Natural killer cell treated with Interleukin-12 subunit alpha and Interleukin-12 subunit beta and Interleukin-15 and Interleukin-18, amount 100 ng/mL, for 72 hours (primary cell): ENCODE data around the gene CCDC71L. TPM values are rescaled to one million over a fixed set of nuclear protein-coding genes. Genes with fewer than 3 reads are reported as not detected.

Source experiments
- ATAC-seq, 2 donors: fragments of 150-1000 bp; cut with Tn5 transposase in 1 of 2; sonication (Bioruptor Pico), chemical (Tn5 transposase) in 1 of 2; 2 replicates each; pipeline ENCODE4 v1.10.0; 2021
- DNase-seq: peaks from one replicate; pipeline ENCODE4 v3.0.0; 2022; ENCODE audit warnings: low spot score
- H3K27ac Mint-ChIP-seq, 2 donors: 1 replicate in 1 of 2; 2 replicates in 1 of 2; pipeline ENCODE4 v1.8.0; 2022; ENCODE audit warnings: mixed read lengths in 2 of 2, mild to moderate bottlenecking in 1 of 2, moderate library complexity in 1 of 2
- H3K27me3 Mint-ChIP-seq, 2 donors: 1 replicate in 1 of 2; 2 replicates in 1 of 2; pipeline ENCODE4 v1.8.0; 2022; ENCODE audit warnings: mixed read lengths in 2 of 2
- H3K36me3 Mint-ChIP-seq: one replicate; pipeline ENCODE4 v1.8.0; 2022; ENCODE audit warnings: mixed read lengths
- H3K4me1 Mint-ChIP-seq, 2 donors: 1 replicate in 1 of 2; 2 replicates in 1 of 2; pipeline ENCODE4 v1.8.0; 2022; ENCODE audit warnings: low read depth in 2 of 2, mixed read lengths in 2 of 2, mild to moderate bottlenecking in 1 of 2
- H3K4me3 Mint-ChIP-seq: one replicate; pipeline ENCODE4 v1.8.0; 2022; ENCODE audit warnings: mixed read lengths
- H3K9me3 Mint-ChIP-seq: 2 replicates; pipeline ENCODE4 v1.8.0; 2022; ENCODE audit warnings: mixed read lengths
- total RNA-seq, 2 donors: library from RNA; stranded (reverse); gene quantifications; one replicate each; pipeline ENCODE4 v1.2.3, GENCODE V29; 2022

The CCDC71L gene
- total RNA-seq, 2 donors from 2014 or later = 28.0 to 42.7 TPM

DNA sequence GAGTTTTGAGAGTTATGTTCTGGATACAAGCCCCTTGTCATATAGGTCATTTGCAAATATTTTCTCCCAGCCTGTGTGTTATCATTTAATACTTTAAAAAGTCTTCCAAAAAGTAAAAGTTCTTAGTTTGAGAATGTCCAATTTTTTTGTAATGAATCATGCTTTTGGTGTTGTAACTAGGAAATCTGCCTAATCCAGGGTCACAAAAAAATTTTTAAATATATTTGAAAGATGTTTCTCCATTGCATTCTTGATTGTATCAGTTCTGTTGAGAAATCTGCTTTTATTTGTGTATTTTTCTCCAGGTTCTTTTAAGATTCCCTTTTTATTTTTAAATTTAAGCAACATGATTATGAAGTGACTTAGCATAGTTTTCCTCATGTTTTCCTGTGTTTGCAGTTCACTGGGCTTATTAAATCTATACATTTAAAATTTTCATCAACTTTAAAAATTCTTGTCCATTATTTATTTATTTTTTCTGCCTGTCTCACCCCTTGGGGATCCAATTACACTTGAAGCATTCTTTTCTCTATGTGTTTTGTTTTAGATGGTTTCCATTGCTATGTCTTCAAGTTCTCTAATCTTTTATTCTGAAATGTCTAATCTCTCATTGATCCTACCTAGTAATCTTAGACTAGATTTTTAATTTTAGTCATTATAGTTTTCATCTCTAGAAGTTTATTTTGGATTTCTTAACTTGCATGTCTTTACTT, 47.0 kb downstream of the CCDC71L start:
- H3K27me3 Mint-ChIP-seq = peaks cover 17 to 21% of the 10 kb centered on the region in 2 donors
- ATAC-seq = no peak

DNA sequence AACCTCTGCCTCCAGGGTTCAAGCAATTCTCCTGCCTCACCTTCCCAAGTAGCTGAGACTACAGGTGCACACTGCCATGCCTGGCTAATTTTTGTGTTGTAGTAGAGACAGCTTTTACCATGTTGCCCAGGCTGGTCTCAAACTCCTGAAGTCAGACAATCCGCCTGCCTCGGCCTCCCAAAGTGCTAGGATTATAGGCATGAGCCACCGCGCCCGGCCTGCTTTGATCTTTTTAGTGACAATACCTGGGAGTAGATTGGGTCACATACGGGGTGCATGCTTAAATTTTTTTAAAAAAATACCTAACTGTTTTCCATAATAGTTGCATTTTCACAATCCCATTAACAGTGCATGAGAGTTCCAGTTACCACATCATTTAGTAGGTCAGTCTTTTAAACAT, 47.7 kb downstream of the CCDC71L start:
- H3K4me1 Mint-ChIP-seq = no peaks in the 10 kb centered on the region
- no peak overlapping the region for H3K27ac Mint-ChIP-seq
- DNase-seq (no peak), ATAC-seq (no peak)
- no peak overlapping the region for H3K4me3 Mint-ChIP-seq
- H3K9me3 Mint-ChIP-seq = no peaks in the 10 kb centered on the region
- H3K27me3 Mint-ChIP-seq = peaks cover 14 to 18% of the 10 kb centered on the region in 2 donors
- no peaks in the 10 kb centered on the region for H3K36me3 Mint-ChIP-seq

More for the DNA sequence above, 47.0 kb downstream of the CCDC71L start:
- Mint-ChIP-seq H3K4me3 (no peak overlapping the region), H3K9me3 (no peaks in the 10 kb centered on the region), H3K27ac (no peak overlapping the region), H3K36me3 (no peaks in the 10 kb centered on the region), H3K4me1 (no peaks in the 10 kb centered on the region)
- DNase-seq = no peak

DNA sequence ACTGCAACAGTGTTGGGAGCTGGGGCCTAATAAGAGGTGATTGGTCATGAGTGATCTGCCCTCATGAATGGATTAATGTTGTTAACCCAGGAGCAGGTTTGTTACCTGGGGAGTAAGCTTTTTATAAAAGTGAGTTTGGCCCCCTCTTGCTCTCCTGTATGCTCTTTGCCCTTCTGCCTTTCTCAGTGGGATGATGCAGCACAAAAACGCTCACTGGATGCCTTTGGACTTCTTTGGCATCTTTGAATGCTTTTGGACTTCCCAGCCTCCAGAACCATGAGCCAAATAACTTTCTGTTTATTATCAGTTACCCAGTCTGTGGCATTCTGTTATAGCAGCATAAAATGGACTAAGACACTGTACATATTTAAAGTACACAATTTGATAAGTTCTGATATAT, 48.5 kb downstream of the CCDC71L start:
- no peak for DNase-seq
- Mint-ChIP-seq H3K36me3 (no peaks in the 10 kb centered on the region), H3K9me3 (no peaks in the 10 kb centered on the region), H3K27me3 (peaks cover 10 to 16% of the 10 kb centered on the region in 2 donors), H3K4me3 (no peak overlapping the region), H3K27ac (no peak overlapping the region), H3K4me1 (no peaks in the 10 kb centered on the region)
- no peak for ATAC-seq

- DNase-seq (no peak), ATAC-seq (no peak)
- H3K4me3 Mint-ChIP-seq = no peak overlapping the region
- H3K27me3 Mint-ChIP-seq = peaks cover 7 to 15% of the 10 kb centered on the region in 2 donors
- H3K4me1 Mint-ChIP-seq = no peaks in the 10 kb centered on the region
- no peaks in the 10 kb centered on the region for H3K36me3 Mint-ChIP-seq
- H3K27ac Mint-ChIP-seq = no peak overlapping the region
- no peaks in the 10 kb centered on the region for H3K9me3 Mint-ChIP-seq
Measured at GRCh38 chr7:106611911-106612310, 49.0 kb downstream of the CCDC71L start.

- Mint-ChIP-seq H3K36me3 (no peaks in the 10 kb centered on the region), H3K27ac (no peak overlapping the region)
- no peak for ATAC-seq
Measured at GRCh38 chr7:106610996-106611886, 49.7 kb downstream of the CCDC71L start.

DNA sequence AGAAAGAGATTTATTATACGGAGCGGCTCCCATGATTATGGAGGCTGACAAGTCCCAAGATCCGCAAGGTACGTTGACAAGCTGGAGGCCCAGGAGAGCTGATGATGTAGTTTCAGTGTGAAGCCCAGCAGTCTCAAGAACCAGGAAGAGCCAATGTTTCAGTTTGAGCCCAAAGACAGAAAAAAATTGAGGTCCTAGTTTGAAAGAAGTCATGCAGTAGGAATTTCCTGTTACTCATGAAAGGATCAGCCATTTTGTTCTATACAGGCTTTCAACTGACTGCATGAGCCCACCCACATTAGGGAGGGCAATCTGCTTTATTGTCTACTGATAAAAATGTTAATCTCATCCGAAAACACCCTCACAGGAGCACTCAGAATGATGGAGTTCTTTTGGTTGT, 51.5 kb downstream of the CCDC71L start:
- Mint-ChIP-seq H3K9me3 (no peaks in the 10 kb centered on the region), H3K4me1 (no peaks in the 10 kb centered on the region), H3K4me3 (no peak overlapping the region), H3K36me3 (no peaks in the 10 kb centered on the region), H3K27ac (no peak overlapping the region), H3K27me3 (peaks cover 0 to 2% of the 10 kb centered on the region in 2 donors)
- ATAC-seq = no peak
- no peak for DNase-seq

More at GRCh38 chr7:106610996-106611886, 49.7 kb downstream of the CCDC71L start:
- Mint-ChIP-seq H3K27me3 (peaks cover 5 to 12% of the 10 kb centered on the region in 2 donors), H3K9me3 (no peaks in the 10 kb centered on the region), H3K4me3 (no peak overlapping the region), H3K4me1 (no peaks in the 10 kb centered on the region)
- DNase-seq = no peak

DNA sequence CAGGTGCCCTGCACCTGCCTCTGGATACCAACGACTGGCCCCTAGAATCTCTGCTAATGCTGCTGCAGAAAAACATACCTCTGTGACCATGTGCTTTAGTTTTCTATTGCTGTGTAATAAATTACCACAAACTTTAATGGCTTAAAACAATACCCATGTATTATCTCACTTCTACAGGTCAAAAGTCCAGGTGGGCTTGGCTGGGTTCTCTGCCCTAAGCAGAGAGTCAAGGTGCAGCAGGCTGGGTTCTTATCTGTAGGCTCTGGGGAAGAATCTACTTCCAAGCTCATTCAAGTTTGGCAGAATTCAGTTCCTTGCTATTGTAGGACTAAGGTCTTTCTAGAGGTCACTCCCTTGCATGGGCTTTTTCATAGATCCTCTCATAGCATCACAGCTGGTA, 52.3 kb downstream of the CCDC71L start:
- DNase-seq (no peak), ATAC-seq (no peak)
- Mint-ChIP-seq H3K27ac (no peak overlapping the region), H3K36me3 (no peaks in the 10 kb centered on the region), H3K4me1 (no peaks in the 10 kb centered on the region), H3K9me3 (no peaks in the 10 kb centered on the region), H3K4me3 (no peak overlapping the region), H3K27me3 (no peaks in the 10 kb centered on the region)

Other genes with a start within 250 kb of the CCDC71L start
- 10 to 100 TPM; 64.2 to 80.7 TPM for gene PIK3CG, start 204.1 kb upstream of the CCDC71L start, total RNA-seq